NOMO-1 treated with dmso at 0.1 percent for 144 hours (cell line): ENCODE data around the gene CIB1.

ENCODE experiments used
- DNase-seq: peaks from one replicate; lab custom pipeline; 2025; ENCODE audit not compliant: unreplicated experiment; lab: John Stamatoyannopoulos, UW

CIB1 gene

DNA sequence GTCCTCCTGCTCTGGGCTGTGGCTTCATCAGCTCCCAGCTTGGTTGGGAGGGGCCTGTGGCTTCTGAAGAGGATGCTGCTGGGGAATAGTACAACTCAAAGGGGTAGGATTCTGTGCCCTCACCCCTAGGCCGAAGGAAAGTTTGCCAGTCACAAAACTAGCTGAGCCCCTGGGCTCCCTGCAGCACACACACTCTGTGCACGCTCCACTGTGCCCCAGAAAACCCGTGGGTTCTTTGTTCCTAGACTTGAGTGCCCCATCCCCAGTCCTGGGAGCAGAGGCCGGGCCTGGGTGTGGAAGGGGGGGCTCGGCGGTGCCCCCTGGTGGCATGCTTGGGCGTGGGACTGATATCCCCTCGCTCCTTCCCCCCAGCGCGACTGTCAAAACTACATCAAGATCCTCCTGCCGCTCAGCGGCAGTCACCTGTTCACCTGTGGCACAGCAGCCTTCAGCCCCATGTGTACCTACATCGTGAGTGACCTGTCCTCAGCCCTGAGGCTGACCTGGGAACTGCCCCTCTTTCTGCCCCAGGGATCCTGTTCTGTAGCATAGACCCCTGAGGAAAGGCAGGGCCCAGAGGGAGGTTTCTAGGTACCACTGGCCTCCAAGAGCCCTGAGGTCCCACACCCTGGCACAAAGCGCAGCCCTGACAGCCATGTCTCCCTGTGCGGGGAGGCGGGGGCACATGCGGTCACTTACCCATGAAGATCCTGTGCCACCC is 14.2 kb downstream of the CIB1 start:
- no peak for DNase-seq

- DNase-seq, result no peak
These were observed 15.9 kb downstream of the CIB1 start for GRCh38 chr15:90217671-90218394.

DNA sequence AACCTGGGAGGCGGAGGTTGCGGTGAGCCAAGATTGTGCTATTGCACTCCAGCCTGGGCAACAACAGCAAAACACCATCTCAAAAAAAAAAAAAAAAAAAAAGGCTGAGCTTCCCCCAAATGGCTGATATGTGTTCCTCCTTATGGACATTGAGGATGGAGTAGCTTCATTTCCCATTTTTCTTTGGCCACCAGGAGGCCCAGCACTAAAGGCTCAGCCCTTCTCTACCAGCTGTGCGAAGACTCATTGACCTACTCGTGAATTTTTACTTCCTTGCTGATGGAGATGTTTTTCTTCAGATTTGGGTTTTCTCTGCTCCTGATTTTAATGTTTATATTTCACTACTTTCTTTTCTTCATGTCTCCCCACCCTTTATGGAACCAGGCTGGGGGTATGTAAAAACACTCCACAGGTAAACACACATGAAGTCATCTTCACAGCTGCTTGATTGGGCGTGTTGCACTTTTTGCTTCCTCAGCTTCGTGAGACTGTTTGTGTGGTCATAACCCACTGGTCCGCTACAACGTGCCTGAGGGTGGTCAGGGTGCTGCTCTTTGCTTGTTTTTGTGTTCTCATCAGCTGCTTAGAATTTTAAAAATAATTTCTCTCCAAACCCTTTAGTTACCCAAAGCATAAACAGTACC is 19.1 kb downstream of the CIB1 start:
- no peak for DNase-seq

- no peak for DNase-seq
These were observed 19.9 kb downstream of the CIB1 start for GRCh38 chr15:90213818-90214204.

DNA sequence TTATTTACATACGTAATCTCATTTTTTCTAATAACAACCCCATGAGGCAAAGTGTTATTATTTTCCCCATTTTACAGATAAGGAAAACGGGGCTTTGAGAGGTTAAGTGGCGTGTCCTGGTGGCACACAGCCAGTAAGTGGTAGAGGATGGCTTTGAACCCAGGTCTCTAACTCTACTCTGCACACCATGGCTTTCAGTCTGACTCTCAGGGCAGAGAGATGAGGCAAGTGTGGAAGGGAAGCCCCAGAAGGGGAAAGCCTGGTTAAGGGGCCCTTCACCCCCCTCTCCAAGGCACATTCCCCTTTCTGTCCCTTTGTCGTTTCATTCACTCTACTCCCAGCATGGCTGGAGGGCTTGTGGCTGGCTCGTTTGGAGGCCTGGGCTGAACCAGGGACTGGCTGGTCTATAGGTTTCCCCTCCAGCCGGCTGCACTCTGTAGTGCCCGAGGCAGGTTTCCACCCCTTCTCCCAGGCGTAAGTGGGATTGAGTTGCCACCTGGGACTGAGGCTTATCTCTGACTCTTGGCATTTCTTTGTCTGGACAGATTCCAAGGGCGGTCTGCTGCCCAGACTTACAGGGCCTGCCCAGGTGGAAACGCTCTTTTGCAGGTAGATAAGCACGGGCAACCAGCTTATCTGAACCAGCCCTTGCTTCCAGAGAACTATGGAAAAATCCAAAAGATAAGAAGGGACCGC is 20.5 kb downstream of the CIB1 start:
- DNase-seq, result no peak

DNA sequence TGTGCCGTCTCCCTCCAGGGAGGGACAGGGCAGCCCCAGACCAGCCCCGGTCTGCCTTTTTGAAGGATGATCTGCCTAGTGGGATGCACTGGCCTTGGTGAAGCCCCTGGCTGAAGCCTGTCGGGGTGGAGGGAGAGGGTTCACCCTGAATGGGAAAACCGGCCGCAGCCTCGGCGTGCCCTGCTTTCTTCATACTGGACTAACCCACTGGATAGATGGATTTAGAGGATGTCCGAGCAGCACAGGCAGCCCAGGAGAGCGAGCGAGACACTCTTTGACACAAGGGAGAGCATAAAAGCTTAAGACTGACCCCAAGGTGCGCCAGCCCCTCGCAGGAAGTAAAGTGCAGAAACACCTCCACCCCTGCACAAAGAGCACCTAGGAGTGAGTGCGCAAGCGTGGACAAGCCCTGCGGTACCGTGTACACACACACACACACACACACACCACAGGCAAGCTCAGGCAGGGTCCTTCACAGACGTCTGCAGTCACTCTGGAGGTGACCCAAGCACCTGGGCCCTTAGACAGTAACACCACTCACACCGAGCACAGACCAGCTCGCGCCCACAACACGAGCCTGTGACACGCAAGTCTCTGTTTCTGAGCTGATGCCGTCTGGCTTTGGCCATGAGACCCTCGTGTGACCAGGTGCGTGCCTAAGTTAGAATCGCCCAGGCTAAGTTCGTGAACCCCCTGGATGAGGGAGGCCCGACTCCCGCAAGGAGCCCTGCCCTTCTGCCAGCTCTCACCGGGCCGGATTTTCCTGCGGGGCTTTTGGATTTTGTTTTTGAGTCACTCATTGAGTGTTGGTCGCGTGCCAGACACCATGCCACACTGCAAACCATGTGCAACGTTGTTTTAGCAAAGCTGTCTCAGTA is 21.3 kb downstream of the CIB1 start:
- no peak for DNase-seq

DNA sequence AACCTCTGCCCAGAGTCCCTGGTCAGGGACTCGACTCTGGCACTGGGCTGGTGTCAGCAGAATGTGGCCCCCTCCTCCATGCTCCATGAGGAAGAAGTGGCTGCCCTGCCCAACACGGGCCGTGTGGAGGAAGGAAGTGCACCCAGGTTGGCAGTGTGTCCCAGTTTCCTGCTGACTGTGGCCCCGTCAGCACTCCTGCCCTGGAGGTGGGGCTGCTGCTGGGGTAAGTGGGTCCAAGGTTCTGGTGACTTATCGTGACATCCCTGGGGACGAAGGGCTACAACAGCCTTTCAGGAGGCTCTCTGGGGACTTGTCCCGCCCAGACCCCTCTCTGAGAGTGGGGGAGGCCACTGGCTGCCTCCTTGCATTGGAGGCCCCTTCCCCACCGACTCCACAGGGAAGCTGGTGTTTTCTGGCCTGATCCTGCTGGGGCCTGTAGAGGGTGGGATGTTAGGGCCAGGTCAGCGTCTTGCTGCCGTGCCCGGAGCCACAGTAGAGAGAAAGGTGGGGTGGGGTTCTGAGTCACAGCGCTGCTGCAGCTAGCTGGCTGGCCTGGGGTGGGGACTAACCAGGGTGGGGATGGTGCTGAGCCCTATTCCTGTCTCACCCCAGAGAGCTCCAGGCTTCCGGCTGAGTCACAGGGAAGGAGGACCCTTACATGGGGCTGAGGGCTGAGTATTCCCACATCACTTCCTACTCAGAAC is 22.1 kb downstream of the CIB1 start:
- no peak for DNase-seq

- DNase-seq, result no peak
These were observed 22.7 kb downstream of the CIB1 start for GRCh38 chr15:90211009-90211408.

DNA sequence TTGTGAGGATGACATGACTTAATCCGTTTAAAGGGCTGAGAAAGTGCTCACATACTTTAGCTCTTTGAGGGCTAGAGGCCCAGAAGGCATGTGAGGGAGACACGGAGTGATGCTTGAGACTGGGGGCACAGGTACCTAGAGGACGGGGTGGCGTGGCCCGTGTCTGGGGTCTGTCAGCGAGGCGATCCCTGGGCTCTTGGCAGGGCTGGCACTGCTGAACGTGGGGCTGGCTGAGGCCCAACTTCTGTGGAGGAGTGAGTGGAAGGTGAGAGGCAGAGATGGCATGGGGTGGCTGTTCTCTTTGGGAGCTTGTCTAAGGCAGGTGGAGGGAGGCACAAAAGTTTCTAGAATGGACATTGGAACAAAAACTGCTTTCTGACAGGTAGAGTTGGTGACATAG is 23.1 kb downstream of the CIB1 start:
- DNase-seq, result no peak

- no peak for DNase-seq
These were observed 24.1 kb downstream of the CIB1 start for GRCh38 chr15:90209591-90209990.

DNA sequence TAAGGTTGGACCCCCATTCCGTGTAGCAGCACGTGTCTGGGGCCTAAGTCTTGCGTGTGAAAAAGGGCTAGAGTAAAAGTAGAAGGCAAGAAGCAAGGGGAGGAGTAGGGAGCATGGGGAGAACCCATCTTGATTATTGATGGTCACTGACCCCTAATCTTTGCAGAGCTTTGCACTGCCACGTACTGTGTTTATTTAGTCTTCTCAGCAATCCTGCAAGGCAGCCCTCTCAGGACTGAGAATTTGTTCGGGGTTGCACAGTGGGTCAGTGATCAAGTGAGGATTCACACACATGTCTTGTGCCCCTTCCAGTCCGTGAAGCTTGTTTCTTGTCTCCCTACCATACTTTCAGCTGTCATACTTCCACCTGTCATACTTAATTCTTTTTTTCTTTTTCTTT is 25.4 kb downstream of the CIB1 start:
- no peak for DNase-seq

DNA sequence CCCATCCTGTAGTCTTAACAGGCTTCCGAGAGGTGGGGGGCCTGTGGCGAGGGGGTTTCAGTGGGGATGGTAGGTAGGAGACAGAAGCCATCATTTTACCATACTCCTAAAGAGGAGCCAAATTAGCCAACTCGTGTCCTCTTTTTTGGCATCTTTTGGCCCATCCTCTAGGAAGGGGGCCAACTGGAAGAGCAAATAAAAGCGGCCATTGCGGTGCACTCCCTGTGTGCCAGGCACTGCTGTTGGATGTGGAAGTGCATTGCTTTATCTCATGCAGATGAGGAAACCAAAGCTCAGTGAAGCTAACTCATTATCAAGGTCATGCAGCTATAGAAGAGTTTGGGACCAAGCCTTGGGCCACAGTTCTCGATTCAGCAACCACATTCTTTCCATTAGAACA is 26.5 kb downstream of the CIB1 start:
- DNase-seq, result no peak

GRCh38 chr15:90205886-90206285 is 27.9 kb downstream of the CIB1 start:
- DNase-seq, result no peak

DNA sequence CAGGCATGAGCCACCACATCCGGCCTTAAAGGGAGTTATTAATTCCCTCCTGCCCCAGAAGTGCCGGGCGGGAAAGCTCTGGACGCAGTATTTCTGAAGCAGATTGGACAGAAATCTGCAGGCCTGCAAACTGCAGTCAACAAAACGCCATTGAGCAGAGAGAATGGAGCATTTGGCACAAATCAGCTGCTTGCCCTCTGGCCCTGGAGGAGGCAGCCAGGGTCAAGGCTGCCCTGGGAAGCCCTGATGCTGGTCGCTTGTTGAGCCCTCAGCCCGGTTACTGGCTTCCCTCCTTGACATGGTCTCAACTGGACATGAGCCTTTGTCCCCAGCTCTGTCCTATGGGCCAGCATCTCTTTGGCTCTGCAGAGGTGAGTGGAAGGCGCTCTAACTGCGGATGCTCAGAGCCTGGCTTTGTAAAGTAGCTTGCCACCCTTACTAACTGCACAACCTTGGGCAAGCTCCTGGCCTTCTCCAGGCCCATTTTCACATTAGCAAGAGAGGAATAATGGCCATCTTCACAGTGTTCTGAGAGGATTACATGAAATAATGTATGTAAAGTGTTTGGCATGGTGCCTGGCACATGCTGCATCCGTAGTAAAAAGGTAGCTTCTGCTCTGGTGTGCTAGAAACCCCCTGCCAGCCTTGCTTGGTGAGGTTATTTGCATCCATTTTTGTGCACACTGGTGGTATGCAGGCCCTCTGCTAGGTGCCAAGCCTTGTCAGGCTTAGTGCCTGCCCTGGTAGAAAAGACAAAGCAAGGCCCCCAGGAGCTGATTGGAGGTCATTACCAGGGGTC is 28.5 kb downstream of the CIB1 start:
- no peak for DNase-seq

GRCh38 chr15:90203922-90204321 is 29.8 kb downstream of the CIB1 start:
- DNase-seq, result no peak

- DNase-seq, result no peak
These were observed 30.3 kb downstream of the CIB1 start for GRCh38 chr15:90203473-90203872.

DNA sequence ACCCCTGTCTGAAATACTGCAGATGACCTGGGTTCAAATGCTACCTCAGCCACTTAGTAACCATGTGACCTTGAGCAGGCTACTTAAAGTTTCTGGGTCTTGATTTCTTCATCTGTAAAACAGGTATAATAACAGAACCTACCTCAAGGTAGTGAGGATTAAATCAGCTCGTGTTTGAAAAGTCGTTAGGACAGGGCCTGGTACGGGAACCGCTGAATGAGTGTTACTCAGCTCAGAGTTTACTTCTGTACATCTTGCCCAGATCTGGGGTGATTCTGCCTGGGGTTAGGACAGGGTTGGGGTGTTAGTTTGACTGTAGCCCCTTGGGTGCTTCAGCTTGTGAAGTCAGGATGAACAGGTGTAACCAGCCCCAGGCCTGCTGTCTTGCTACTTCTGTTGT is 30.8 kb downstream of the CIB1 start:
- no peak for DNase-seq

DNA sequence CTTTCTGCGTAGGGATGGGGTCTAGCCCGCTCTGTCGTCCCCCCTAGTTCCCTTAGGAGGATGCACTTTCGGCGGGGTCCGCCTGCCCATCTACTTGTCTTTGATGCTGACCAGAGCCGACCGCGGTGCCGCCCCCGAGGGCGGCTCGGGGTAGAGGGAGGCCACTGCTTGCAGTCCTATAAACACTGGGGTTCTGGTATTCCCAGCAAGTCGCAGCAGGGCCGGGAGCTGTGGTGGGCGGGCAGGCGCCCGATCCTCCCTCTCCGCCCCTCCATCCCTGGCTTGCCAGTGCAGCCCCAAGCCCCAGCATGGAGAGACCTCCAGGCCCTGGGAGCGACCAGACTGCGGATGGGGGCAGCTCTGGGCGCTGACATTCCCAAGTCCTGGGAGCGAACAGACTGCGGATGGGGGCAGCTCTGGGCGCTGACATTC is 31.8 kb downstream of the CIB1 start:
- DNase-seq, result no peak
